GM21423 (cell line): ENCODE data around the gene TBC1D22A.

ENCODE experiments used
- ATAC-seq: cut with Tn5 transposase; IDR thresholded peaks from one replicate; pipeline ENCODE4 v1.9.1; 2021; ENCODE audit warnings: mild to moderate bottlenecking, moderate library complexity; ENCODE audit not compliant: unreplicated experiment

TBC1D22A gene

GRCh38 chr22:46752286-46752987, 10.0 kb upstream of the TBC1D22A start:
- ATAC-seq: no peak

- ATAC-seq: no peak
Observed at GRCh38 chr22:46752988-46753310, 9.5 kb upstream of the TBC1D22A start.

DNA sequence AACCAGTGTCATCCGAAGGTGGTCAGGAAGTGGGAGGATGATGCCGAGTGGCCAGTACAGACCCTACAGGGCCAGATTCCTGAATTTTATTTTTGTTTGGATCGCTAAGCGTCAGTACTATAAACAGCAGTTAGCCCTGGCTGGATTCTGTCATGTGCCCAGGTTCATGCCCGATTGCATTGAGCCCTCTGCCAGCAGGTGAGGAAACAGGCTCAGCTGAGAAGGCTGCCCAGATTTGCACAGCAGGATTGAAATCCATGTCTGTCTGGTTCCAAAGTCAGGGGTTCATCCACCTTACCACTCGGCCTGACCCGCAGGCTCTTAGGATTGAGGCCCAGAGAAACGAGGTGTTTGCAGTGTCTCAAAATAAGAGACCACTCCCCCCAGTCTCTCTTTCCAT, 9.1 kb upstream of the TBC1D22A start:
- ATAC-seq: no peak

GRCh38 chr22:46753761-46754109, 8.7 kb upstream of the TBC1D22A start:
- no peak for ATAC-seq

DNA sequence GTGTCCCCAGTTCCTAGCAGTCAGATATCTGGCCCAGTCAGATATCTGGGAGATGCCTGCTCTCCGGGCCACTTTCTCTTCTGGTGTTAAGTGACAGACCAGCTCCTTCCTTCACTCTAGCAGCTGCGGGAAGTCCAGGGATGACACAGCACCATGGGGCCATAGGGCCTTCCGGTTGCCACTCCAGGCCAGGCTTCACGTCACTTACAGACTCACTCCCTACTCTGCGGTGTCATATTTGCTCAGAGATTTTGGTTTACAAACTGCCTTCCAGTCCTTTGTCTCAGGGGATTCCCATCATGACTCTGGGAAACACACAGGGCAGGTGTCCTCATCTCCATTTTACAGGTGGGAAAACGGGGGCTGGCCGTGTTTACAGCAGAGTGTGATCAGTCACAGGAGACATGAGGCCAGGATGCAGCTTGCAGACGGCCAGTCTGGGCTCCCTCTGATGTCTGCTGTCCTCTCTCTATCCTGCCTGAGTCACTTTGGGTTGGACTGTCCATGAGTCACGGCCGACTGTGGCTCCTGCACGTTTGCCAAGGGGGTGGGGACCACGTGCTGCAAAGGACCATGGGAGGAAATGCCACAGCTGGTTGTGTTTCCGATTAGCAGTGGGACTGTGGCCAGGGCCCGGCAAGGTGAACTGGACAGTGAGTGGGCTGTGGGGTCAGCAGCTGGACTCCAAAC, 8.2 kb upstream of the TBC1D22A start:
- ATAC-seq: no peak

DNA sequence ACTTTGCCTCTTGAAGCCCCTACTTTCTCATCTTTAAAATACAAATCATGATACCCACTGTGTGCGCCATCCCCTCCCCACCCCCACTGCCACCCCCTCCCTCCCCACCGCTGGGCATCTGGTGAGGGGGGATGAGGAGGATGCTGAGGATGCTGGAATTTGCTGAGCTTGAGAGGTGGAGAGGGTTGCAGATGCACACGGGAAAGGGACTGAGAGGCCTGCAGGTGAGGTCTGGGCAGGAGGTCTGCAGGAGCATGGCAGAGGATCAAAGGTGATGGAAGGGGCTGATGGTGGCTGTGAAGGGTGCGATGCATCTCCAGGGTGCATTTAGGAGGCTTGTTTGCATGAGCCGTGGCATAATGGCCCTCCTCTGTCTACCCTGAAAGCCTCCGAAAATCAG, 7.6 kb upstream of the TBC1D22A start:
- no peak for ATAC-seq

GRCh38 chr22:46755525-46755924, 6.9 kb upstream of the TBC1D22A start:
- ATAC-seq: no peak

GRCh38 chr22:46756097-46756496, 6.4 kb upstream of the TBC1D22A start:
- no peak for ATAC-seq

GRCh38 chr22:46757104-46757503, 5.3 kb upstream of the TBC1D22A start:
- no peak for ATAC-seq

DNA sequence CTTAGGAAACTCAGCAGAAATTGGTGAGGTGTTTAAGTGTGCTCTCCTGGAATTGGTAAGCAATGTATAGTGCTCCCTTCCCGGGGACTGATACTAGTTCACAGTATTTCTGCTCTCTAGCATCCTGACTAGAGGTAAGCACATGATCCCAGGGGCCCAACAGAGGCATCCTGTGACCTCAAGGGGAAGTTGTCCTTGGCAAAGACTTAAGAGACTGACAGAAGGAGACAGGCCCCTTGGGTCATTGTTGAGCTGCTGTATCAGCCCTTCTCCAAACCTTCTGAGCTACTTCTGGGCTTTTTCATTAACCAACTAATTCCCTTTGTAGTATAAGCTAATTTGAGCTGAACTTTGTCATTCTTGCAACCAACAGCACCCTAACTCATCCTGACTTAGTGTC, 4.3 kb upstream of the TBC1D22A start:
- ATAC-seq: no peak

GRCh38 chr22:46758867-46759290, 3.6 kb upstream of the TBC1D22A start:
- ATAC-seq: no peak

GRCh38 chr22:46761017-46761416, 1.4 kb upstream of the TBC1D22A start:
- no peak for ATAC-seq

DNA sequence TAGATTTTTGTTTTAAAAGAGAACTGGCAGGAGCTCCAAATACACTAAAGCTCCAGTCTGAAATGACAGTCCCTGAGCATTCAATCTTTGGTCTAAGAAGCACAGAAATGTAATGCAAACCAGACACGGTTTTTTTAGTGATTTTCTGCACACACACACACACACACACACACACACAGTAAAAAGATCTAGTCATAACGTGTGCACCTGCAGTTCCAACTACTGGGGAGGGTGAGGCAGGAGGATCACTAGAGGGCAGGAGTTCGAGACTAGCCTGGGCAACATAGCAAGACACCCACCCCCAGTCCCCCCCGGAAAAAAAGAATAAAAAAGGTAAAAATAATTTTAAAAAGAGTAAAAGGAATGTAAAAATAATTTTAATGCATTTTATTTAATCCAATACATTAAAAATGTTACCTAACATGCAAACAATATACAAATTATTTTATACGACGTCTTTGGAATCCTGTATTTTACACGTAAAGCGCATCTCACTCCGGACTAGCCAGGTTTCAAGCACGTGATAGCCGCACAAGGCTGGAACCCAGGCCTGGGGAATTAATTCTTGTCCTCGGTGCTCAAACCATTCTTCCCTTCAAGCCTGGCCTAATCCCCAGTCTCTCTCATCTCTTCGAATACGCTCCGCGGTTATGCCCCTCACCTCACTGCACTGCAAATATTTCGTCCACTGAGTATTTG, 762 bp upstream of the TBC1D22A start:
- no peak for ATAC-seq

DNA sequence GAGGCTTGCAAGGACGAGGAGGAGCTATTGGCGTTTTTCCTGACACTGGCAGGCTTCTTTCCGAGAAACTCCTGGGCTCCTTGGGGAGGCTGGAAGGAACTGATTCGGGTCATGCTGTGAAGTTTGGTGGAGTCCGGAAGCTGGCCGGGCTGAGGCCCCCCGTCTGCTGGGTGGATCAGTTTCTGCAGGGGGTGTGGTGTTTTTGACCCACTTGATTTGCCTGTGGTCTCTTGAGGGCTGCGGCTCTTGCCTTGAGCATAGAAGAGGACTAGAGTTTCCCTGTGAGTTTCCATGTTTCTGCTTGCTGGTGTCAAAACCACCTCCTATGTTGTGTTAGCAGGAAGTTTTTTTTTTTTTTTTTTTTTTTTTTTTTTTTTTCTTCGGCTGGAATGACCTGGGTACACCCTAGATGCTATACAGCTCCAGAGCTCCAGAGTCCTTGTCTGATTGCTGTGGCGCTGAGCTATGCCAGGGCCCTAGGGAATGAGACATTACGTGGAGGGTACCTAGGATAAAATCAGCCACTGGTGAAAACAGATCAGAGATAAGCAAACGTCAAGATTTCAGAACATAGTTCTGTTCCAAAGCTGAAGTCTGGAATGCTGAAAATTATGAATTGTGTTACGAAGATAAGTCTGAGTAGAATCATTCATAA, 728 bp downstream of the TBC1D22A start:
- ATAC-seq: peak; percentile 62

DNA sequence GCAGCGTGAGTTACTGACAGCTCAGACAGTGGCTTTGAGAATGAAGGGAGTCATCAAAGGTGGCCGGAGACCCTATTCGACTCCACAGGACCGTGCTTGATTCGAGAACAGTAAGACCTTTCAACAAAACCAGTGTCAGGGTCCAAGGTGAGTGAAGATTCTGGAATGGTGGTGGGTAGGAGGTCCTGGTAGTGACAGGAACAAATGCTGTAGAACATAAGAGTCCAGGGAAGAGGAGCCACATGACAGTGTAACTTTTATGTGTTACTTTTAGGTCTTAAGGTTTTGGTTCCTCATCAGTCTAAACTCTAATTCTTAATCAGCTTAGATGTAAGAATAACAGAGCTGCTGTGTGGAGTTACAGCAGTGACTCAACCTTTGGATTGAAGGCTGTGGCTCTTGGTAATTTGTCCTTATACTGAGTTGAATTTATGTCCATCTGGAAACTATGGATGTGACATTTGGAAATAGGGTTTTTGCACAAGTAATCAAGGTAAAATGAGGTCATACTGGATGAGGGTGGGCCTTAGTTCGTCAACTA, 1.8 kb downstream of the TBC1D22A start:
- no peak for ATAC-seq

DNA sequence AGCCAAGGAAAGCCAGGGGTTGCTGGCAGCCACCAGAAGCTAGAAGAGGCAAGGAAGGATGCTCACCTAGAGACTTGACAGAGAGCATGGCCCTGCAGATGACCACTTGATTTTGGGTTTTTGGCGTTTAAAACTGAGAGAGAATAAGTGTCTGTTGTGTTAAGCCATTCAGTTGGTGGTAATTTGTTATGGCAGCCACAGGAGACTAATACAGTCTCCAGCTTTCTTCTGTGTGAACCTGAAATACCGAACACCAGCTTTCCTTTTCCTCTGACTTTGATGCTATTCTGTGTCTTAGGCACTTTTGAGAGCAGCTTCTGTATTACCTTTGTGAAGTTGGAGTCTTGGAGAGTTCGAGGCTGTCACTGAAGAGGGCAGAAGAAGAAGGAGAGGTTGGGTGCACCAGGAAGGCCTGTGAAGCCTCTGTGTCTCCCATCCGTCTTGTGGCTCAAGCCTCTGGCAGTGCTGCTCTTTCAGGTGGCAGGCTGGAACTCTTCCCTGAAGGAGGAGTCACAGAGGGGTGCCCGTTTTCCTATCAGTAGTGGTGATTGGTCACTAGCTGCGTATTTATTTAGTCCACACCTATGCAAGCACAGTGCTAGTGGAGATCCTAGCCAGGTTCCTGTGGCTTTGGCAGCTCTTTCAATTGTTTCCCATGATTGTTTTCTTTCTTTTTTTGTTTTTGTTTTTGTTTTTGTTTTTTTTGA, 2.5 kb downstream of the TBC1D22A start:
- ATAC-seq: no peak

GRCh38 chr22:46766611-46767010, 4.2 kb downstream of the TBC1D22A start:
- no peak for ATAC-seq

DNA sequence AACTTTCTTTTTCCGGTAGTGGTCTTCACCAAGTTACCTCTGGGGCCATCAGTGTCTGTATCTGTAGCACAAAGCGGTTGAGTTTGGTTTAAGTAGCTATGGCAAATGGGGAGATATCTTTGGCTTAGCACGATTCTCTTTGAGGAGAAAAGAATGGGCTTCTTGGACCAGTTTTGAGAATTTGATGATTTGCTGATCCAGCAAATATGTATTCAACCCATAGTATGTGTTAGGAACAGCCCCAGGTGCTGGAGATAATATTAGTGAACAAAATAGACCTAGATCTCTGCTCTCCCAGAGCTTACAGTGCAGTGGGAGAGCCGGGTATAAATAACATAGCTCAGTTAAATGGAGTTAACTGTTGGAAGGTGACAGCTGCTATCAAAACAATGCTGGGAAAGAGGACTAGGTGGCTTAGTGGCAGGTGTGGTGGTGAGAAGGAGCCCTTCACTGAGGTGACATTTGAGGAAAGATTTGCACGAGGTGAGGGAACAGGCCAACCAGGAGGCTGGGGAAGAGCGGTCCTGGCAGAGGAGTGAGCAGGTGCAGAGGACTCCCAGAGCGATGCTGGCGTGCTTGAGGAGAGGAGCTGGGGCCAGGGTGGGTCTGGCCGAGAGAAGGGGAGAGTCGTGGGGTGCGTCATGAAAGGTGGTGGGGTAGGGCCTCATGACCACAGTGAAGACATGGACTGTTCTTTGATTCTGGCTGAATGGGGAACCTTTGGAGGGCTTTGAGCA, 5.0 kb downstream of the TBC1D22A start:
- no peak for ATAC-seq

DNA sequence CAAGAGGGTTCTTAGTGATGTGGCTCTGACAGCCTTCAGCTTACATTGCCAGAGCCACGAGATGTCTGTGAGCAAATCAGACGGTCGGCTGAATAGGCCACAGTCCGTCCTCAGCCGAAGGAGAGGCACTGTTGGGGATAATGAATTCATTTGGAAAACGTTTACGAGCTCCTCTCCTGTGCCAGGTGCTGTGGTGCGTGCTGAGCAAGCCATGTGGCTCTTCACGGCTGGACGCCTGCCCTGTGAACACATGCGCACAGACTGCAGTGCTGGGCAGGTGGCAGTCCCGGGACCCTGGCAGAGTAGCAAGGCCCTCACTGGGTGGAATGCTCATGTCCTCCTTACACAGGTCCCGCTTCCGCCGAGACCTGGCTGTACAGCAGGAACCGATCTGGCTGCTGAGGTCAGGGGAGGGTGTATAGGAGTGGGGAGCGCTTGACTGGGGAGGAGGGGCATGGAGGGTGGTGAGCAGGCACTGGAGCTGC, 6.8 kb downstream of the TBC1D22A start:
- ATAC-seq: no peak

DNA sequence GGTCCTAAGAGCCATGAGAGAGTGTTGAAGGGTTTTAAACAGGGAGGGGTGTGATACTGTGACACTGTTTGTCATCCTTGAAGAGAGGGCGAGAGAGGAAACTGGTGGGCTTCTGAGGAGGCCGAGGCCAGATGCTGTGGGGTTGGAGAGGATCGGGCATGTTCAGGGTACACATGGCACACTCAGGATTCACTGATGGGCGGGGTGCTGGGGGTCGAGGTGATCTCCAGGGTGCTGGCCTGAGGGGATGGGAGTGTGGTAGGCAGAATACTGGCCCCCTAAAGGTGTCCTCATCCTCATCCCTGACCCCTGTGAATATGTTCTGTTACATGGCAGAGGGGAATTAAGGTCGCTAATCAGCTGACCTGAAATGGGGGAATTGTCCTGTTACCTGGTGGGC, 7.3 kb downstream of the TBC1D22A start:
- ATAC-seq: no peak
